22Rv1 (cell line): ENCODE measurements around the gene NOS3.

Experiments used
- H3K27ac ChIP-seq: fragments of 450-650 bp; 2 replicates; pipeline ENCODE4 v1.5.1; 2017
- CTCF ChIP-seq: fragments of 450-650 bp; IDR thresholded peaks from 2 replicates; pipeline ENCODE4 v1.5.1; 2017; ENCODE audit warnings: mild to moderate bottlenecking
- ZFX ChIP-seq: fragments of 450-650 bp; IDR thresholded peaks from 2 replicates; pipeline ENCODE4 v1.6.1; 2017; ENCODE audit warnings: antibody characterized with exemption, borderline replicate concordance

The NOS3 gene

DNA sequence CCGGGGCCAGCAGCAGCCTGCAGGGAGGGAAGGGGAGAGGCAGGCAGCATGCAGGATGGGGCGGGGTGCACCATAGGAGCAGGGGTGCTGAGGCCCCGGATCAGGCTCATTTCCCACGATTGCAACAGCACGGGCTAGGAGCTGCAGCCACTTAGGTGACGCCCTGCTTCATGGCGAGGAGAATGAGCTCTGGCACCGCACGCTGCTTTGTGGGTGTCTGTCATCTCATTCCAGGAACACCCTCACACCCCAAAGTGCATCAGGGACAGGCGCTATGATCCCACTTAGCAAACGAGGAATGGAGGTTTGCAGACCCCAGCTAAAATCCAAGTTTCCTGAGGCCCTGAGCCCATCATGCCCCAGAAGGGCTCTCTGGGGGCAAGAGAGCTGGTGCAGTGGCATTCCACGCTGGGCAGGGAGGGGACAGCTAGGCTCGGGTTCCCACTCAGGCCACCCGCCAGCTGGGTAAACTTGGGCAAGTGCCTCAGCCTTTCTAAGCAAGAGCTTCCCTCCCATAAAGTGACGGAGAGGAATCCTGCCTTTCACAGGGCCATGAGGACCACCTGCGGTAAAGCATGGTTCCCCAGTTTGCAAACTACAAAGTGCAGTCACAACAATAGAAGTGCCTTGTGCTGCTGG is 22.0 kb upstream of the NOS3 start:
- no peak overlapping the region for H3K27ac ChIP-seq
- TF ChIP-seq ZFX = no peak
- TF ChIP-seq CTCF = no peak

DNA sequence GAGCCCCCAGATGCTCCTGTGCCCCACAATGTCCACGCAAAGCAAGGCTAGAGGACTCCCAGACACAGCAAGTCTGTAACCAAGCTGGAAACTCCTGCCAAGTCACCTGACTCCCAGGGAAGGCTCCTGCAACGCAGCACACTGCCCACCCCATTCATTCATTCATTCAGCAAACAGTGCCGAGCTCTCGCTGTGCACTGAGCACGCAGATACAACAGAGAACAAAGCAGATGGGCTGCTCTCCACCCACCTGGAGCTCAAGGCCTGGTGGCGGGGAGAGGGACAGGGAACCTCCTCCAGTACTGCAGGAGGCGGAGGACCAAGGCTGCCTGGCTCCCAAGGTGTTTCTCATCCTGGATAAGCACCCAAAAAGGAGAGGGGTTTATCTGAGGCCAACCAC is 21.3 kb upstream of the NOS3 start:
- H3K27ac ChIP-seq = no peak overlapping the region
- TF ChIP-seq CTCF (no peak), ZFX (no peak)

DNA sequence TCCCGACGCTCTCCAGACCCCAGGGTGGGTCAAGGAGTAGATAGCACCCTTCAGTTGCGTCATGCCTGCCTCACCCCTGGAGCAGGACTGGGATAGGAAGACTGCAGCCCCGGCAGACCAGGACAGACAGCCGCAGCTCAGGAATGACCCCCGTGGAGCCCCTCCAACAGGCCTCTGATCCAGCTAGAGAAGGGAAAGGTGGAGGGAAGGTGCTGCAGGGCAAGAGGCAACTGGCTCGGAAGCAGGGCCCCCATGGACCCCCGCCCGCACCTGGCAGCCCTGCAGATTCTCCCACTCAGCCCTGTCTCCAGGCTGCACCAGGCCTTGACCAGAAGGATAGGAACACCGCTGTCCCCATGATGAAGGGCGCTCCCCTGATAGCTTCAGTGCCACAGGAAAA is 20.4 kb upstream of the NOS3 start:
- no peak overlapping the region for H3K27ac ChIP-seq
- TF ChIP-seq CTCF (no peak), ZFX (no peak)

DNA sequence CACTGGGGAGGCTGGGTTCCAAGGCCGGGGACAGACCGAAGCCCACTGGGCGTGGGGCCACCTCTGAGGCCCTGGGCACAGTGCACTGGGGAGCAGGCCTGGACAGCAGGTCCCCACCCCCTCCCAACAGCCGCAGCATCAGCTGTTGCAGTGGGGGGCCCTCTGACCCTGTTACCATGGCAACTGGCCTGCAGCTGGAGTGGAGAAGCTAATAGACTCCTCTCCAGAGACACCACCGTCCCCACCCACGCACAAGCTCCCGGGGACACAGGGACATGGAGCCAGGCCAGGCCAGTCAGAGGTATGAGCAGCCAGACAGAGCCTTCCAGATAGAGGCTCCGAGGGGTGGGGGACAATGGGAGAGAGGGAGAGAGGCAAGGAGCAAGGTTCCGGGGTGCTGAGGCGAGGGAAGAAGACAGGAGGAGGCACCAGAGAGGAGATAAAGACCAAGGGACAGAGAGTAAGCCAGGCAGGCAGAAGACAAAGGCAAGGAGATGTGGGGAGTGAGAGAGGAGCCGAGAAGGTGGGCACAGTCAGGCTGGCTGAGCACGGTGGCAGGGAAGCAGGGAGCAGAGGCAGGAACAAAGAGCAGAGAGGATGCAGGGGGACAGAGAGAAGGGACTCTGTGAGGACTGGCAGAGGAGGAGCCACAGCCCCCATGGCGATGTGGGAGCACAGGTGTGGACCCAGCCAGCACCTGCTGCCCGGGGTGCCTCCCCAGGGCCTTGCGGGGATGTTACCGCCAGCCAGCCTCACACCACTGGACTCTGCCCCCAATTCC is 19.4 kb upstream of the NOS3 start:
- no peak overlapping the region for H3K27ac ChIP-seq
- TF ChIP-seq CTCF = no peak
- TF ChIP-seq ZFX = no peak

GRCh38 chr7:150972023-150972468 is 18.8 kb upstream of the NOS3 start:
- TF ChIP-seq ZFX (no peak), CTCF (no peak)
- H3K27ac ChIP-seq = no peak overlapping the region

DNA sequence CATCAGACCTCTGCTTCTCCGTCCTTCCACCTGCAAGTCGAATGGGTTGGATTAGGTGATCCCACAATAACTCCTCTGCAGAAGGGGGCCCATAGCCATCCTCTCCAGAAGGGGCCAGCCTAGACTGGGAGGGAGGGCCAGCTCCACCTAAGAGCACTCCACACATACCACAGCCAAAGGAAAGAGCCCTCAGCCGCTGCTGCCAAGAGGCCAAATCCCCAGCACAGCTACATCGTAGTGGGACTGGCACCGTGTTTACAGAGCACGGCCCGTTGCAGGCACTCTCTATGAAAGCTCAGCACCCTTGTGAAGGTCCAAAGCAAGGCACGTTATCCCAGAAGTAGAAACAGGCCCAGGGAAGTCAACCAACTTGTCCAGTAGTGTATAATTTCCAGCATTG is 18.1 kb upstream of the NOS3 start:
- TF ChIP-seq ZFX (no peak), CTCF (no peak)
- H3K27ac ChIP-seq = no peak overlapping the region

GRCh38 chr7:150973571-150974451 is 17.0 kb upstream of the NOS3 start:
- TF ChIP-seq CTCF (no peak), ZFX (no peak)
- peak overlapping the region; percentile 83; the same call in 1 of the 2 replicates for H3K27ac ChIP-seq
